K562 (cell line): ENCODE data around the gene HAO2.

Source experiments
- CC2D1A ChIP-seq: fragments of 450-650 bp; IDR thresholded peaks from 2 replicates; pipeline ENCODE4 v1.6.1; 2017; ENCODE audit warnings: mild to moderate bottlenecking
- CCAR2 ChIP-seq: fragments of 200-400 bp; formaldehyde crosslinking; IDR thresholded peaks from 2 replicates; pipeline ENCODE4 v1.6.1; 2017; ENCODE audit warnings: mild to moderate bottlenecking, low read depth, low read length
- CTCF ChIP-seq, 3 experiments: IDR thresholded peaks in 2 of 3; conservative IDR thresholded peaks in 1 of 3; 2 replicates each; pipeline ENCODE4 v1.5.1; 2011 to 2012; ENCODE audit warnings: low read length in 3 of 3, mild to moderate bottlenecking in 3 of 3, control low read depth in 2 of 3, improper control_type of control experiment in 1 of 3, inconsistent platforms in 1 of 3, low read depth in 1 of 3, mixed read lengths in 1 of 3, moderate library complexity in 1 of 3; ENCODE audit not compliant: insufficient read depth in 2 of 3
- EP300 ChIP-seq: IDR thresholded peaks from 2 replicates; pipeline ENCODE4 v1.6.1; 2012; ENCODE audit warnings: low read length, improper control_type of control experiment
- HDAC1 ChIP-seq, 2 experiments: fragments of 450-650 bp; IDR thresholded peaks; 2 replicates each; pipeline ENCODE4 v1.6.1; 2016 to 2017; ENCODE audit warnings: inconsistent platforms in 1 of 2, mild to moderate bottlenecking in 1 of 2, moderate library complexity in 1 of 2
- POLR2A ChIP-seq: fragments of 450-650 bp; conservative IDR thresholded peaks from 2 replicates; pipeline ENCODE4 v1.6.1; 2016
- RAD51 ChIP-seq: fragments of 450-650 bp; IDR thresholded peaks from 2 replicates; pipeline ENCODE4 v1.7.1; 2016; ENCODE audit warnings: low read depth, mild to moderate bottlenecking, borderline replicate concordance
- TEAD4 ChIP-seq, 2 experiments: sonication (generic) in 1 of 2; formaldehyde crosslinking in 1 of 2; IDR thresholded peaks; 2 replicates each; pipeline versions ENCODE4 v1.6.1 to v1.8.0; 2012 to 2022; ENCODE audit warnings: borderline replicate concordance in 1 of 2, inconsistent platforms in 1 of 2, low read length in 1 of 2, mild to moderate bottlenecking in 1 of 2, missing genetic modification reagents in 1 of 2

- TF ChIP-seq TEAD4 (IDR thresholded peaks at IDR 0.05; ENCODE audit: low read length): no peak
- TF ChIP-seq TEAD4 (CRISPR knock-in tag; IDR thresholded peaks at IDR 0.05; ENCODE audit: borderline replicate concordance): no peak
- no peak for TF ChIP-seq POLR2A
- no peak for TF ChIP-seq HDAC1 (IDR thresholded peaks at IDR 0.05)
- no peak for TF ChIP-seq CCAR2
- no peak for TF ChIP-seq CC2D1A
- no peak for TF ChIP-seq EP300
- TF ChIP-seq CTCF (IDR thresholded peaks at IDR 0.05 in 2 of 3, conservative IDR thresholded peaks at IDR 0.05 in 1 of 3; ENCODE audit: insufficient read depth in 2 of 3, low read depth in 1 of 3, low read length in 3 of 3): no peak
- TF ChIP-seq RAD51: no peak
Measured at GRCh38 chr1:119351997-119352396, 16.6 kb upstream of the HAO2 start.
